Keratinocyte (primary cell): ENCODE measurements around the gene CELF2.
"Not testable (repeated sequence)": the region's sequence is repeated elsewhere in the genome, so short reads cannot be mapped to it uniquely, and the experiment has no call there.

Experiments
- CTCF ChIP-seq, 3 experiments: IDR thresholded peaks in 1 of 3; conservative IDR thresholded peaks in 1 of 3; optimal IDR thresholded peaks in 1 of 3; 2 replicates in 2 of 3; 3 replicates in 1 of 3; pipeline versions ENCODE3 to v1.5.1; 2011; ENCODE audit warnings: low read length in 3 of 3, mild to moderate bottlenecking in 3 of 3, moderate library complexity in 2 of 3, control low read depth in 1 of 3, inconsistent platforms in 1 of 3; ENCODE audit not compliant: insufficient read depth in 2 of 3; ENCODE audit errors: extremely low read depth in 1 of 3
- EZH2 ChIP-seq: IDR thresholded peaks from one replicate; pipeline ENCODE4 v1.6.1; 2012; ENCODE audit warnings: inconsistent platforms, mild to moderate bottlenecking, low read length, moderate library complexity

- not testable (repeated sequence) for TF ChIP-seq CTCF (optimal IDR thresholded peaks at IDR 0.05 in 1 of 3, IDR thresholded peaks at IDR 0.05 in 1 of 3, conservative IDR thresholded peaks at IDR 0.05 in 1 of 3; ENCODE audit: extremely low read depth in 1 of 3, insufficient read depth in 2 of 3, low read length in 3 of 3); EZH2
Measured at GRCh38 chr10:10999501-10999900, 18.2 kb upstream of the CELF2 start.
